ENCODE data around the gene PEF1.

PEF1 gene, protein sequence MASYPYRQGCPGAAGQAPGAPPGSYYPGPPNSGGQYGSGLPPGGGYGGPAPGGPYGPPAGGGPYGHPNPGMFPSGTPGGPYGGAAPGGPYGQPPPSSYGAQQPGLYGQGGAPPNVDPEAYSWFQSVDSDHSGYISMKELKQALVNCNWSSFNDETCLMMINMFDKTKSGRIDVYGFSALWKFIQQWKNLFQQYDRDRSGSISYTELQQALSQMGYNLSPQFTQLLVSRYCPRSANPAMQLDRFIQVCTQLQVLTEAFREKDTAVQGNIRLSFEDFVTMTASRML

DNA sequence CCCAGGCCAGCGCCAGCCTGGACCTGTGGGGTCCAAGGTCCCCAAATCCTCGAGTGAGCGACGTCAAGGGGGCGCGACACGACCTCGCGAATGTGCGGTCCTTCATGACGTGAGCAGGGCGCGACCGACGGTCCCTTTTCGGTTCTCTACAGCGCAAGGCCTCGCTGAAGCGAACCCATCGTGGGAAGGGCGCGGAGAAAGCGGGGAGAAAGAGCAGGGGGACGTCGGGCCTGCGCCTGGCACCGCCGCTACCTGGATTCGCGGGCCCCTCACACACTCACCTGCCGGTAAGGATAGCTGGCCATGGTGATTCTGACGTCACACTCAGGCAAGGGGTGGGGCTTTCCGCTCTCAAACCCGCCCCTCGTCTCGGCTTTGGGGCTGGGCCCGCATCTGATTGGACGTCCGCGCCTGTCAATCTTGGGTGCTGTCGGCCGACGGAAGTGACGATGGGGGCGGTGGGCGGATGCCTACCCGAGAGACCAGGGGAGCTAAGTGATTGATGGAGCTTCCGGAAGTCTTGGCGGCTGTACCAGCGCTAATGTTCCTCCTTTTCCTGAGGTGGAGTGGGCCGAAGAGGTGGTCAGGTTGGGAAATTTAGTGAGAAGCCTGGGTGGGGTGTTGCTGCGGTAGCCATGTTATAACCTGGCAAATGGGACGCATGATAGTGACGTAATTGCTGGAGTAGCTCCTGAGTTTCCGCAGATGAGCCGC, at the start of gene PEF1:
PEF1 (minus strand) TSS at position 317 of the 714 bp plus-strand sequence; CDS start at position 305, 12 bp downstream.
- peak; percentile 100 for DNase-seq

DNA sequence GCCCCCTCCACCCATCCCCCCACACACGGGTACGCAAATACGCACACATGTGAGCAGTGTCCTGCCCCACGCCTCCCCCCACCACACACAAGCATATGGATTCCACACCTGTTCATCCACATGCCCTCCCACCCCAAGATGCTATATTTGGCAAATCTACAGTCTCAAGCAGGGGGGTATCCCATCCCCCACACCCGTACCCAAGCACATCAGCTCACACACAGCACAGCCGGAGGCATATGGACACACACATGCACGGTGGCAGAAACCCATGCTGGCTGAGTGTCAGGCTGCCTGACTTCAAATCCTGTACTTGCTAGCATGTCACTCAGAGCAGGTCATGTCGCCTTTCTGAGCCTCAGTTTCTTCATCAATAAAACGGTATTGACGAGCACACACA, 48.6 kb upstream of the PEF1 start:
- no peak for DNase-seq

DNA sequence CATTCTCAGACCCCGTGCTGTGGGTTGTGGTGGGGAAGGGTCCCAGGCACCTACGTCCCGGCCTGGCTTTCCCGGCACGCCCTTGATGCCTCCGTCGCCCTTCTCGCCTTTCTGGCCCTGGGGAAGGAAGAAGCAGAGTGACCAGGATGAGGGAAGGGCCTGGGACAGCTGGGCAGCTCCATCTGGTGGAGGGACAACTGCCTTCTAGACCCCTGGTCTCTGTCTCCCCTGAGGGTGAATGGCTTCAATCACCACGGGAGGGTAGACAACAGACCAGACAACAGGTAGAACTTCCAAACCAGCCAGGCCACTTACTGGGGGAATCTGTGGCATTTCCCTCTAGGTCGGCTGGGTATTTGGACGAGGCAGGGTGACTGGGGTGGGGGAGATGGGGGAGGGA, 47.3 kb upstream of the PEF1 start:
- DNase-seq, result no peak

DNA sequence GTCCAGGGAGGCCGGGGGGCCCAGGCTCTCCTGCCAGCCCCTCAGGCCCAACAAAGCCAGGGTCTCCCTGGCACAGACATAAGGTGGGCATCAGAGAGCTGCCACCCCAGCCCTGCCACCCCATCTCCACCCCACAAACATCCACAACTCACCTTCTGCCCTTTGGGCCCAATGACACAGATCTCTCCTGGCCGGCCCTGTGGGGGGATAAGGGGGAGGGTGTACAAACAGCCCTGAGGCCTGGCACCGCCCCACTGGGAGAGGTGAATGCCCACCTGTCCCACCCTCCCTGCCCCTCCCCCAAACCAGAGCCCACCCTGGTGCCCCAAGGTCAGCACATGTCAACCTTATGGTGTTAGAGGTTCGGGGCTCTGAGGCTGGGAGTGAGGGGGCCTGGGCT, 46.8 kb upstream of the PEF1 start:
- no peak for DNase-seq

DNA sequence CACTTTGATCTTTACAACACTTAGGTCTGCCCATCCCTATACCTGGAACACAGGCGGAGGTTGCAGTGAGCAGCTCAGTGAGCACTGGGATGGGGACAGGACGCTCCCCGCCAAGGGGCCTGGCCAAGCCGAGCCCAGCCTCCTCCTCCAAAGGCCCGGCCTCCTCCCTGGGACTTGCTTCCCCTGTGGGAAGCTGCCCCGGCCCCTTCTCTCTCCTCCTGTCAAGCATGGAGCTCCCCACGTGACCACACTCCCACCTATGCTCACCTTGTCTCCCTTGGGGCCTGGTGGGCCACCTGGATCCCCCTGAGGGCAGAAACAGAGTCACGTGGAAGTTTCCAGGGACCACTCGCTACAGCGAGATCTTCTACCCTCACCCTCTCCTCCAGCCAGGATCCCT, 46.2 kb upstream of the PEF1 start:
- DNase-seq, result no peak

DNA sequence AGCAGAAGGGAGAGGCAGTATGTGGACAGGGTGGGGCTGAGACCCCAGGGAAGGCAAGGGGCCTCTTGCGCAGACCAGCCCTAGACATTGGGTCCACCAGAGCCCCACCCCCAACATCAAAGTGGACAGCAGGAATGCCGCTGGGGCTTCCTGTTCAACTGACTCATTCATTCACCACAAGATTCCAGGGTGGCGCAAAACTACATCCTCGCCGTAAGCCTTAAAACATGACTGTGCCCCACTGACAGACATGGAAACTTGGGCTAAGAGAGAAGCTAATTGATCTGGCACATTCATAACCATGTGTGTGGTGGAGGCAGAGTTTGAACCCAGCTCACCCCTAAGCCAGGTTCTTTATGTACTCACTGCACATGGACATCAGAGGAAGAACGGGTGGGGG, 45.2 kb upstream of the PEF1 start:
- no peak for DNase-seq

DNA sequence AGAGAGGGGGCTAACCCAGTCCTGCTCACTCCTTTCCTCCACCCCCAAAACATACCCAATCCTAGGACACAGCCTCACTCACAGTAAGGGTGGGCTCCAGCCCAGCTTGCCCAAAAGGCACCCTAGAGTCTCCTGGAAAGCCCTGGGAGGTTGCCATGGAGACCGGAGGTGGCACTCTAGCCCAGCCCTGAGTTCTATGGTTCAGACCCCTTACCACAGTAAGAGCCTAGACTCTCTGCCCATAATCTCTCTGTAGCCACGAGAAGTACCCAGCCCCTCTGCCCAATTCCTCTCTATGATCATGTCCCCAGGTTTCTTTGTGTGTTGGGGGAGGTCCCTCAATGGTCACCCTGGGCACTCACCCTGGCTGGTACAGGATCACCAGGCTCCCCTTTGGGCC, 44.7 kb upstream of the PEF1 start:
- DNase-seq, result no peak

DNA sequence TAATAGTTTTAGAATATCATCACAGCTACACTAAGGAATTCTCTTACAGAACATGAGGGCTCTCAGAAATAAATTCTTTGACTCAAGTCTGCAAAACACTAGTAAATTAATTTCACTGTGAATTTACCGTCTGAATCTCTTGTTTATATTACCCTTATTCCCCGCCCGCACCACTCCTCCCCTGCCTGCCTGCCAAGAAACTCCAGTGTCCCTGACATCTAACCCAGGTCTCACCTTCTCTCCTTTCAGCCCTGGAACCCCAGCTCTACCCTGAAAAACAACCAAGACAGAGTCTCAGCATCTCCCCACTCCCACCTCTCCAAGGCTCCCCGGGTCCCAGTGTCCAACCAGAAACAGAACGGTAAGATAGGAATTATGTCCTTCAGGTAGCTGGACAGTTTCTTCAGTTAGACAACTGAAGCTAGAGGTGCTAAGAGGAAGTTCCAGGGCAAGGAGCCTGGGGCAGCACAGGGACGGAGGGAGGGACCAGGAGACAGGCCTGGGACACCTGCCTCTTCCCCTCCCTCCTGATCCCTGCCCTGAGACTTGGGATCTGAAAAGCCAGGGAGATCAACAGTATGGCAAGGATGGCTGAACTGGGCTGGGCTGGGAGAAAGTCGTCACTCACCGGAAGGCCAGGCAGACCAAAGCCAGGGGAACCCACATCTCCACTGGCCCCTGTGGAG, 43.7 kb upstream of the PEF1 start:
- no peak for DNase-seq

DNA sequence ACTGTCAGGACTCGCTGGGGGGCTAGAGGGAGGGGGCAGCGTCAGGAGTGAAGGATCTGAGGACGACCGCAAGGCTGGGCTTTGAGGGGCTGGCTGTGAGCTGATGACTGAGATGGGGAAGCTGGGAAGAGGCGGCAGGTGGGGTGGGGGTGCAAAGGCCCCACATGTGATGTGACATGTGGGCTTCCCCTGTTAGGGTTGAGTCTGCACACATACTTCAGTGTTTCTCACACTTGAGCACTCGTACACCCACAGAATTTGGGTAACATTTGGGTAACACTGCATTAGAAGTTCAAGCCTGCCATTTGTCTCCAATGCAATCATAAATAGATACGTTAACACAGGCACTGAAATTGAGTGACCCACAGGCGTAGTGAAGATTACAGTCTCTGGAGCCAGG, 42.9 kb upstream of the PEF1 start:
- DNase-seq, result no peak

DNA sequence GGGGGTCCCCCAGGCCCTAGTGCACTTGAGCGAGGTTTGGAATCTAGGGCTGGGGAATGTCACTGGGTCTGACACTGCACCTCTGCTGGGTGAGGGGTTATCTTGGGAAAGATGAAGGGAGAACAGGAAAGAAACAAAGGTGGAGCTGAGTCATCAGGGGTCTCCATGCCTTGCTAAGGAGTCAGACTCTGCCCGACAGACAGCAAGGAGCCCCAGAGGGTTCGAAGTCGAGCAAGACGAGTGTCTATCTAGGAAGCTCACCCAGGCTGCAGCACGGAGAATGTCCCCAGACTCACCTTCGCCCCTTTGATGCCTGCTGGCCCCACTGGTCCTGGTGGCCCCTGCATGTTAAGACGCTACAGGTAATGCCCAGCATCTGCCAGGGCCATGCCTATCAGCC, 41.1 kb upstream of the PEF1 start:
- DNase-seq, result no peak

DNA sequence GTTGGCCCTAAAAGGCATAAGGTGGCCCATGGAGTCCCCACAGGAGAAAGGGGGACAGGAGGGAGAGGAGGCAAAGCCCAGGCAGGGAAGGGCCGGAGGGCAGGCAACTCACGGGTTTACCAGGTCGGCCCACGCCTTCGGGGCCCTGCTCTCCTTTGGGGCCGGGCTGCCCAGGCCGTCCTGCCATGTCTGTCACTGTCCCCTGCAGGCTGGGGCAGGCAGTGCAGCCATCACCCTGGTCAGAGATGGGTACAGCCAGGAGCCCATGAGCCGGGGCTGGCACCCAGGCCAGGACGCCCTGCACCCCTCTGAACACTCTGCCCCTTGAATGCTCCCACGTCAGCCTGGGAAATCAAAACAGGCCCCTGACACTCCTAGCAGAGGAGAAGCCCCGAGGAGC, 39.3 kb upstream of the PEF1 start:
- DNase-seq, result no peak

DNA sequence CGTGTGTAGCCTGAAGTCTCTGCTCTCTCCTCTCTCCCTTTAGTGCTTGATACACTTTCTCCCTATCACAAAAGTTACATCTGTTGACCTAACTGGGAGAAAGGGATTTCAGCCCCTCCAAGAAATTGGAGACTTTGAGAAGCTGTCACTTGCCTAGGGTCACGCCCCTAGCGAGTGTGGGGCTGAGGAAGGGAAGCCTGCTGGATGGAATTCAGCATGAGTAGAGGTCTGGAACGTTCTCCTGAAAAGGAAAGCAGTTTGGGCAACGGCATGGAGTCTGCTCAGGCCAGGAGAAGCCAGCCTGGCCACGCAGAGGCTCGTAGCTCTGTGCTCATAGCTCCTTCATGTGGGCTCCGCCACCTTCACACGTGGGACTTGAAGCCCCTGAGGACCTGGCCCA, 36.7 kb upstream of the PEF1 start:
- DNase-seq, result no peak

DNA sequence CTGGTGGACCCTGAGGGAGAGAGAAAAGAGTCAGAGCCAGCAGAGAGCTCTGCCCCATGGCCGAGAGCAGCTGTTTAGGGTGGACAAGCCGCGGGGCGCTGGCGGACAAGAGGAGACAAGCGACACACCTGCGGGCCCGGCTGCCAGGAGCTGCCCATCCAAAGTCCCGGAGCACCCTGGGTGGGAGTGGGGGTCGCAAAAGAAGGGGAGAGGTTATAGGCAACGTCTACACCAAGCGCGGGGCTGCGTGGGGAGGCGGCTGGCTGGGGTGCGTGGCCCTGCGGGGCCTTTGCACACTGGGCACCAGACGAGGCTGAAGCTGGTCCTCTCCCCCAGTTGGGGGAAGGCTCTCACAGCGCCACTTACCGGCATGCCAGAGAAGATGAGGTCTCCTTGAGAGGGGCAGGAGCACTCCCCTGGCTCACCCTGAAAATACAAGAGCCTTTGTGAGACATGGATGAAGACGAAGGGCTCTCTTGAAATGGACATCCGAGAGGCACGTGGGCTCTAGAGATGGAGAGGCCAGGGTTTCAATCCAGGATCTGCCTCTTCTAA, 35.1 kb upstream of the PEF1 start:
- DNase-seq, result no peak

DNA sequence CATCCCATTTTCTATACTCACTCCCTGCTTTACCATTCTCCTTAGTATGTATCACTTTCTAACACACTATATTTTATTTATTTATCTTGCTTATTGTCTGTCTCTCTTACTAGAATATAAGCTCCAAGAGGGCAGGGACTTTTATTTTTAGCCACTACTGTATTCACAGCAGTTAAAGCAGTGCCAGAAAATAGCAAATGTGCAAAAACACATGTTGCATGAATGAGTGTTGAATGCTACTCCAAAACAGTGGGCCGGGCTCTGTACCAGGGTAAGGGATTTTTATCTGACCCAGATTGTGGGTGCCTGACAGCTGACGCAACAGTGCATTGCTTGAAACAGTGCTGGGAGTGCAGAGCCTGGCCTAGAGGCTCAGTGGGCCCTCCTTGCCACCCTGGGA, 34.4 kb upstream of the PEF1 start:
- DNase-seq, result no peak

DNA sequence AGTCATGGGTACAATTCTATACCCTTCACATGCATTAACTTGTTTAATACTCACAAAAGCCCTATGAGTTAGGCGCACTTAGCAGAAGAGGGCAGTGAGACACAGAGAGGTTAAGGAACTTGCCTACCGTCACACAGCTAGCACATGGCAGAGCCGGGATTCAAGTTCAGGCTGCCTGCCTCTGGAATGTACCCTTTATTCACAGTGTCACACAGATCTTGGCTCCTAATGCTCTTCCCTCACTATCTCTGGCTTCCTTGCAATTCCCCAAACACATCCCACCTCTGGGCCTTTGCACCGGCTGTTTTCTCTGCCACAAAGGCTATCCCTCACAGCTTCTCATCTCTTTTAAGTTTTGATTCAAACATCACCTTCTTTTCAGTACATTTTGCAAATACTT, 34.0 kb upstream of the PEF1 start:
- no peak for DNase-seq

DNA sequence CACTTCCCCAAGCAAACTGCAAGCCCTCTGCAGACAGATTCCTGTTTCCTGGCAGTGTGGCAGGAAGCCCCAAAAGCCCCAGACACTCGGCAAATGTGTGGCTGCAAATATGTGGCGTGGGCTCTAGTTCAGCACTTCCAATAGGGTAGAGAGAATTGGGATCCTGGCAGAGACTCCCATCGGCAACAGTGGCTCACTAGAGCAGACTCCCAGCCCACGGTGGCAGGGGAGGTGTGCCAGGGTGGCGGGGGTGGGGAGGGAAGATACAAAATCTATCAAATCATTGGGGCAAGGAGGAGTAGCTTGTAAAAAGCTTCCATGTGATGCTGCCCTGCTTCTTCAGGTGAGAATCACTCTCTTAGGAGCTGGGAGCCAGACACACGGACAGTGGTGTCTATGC, 33.3 kb upstream of the PEF1 start:
- no peak for DNase-seq

DNA sequence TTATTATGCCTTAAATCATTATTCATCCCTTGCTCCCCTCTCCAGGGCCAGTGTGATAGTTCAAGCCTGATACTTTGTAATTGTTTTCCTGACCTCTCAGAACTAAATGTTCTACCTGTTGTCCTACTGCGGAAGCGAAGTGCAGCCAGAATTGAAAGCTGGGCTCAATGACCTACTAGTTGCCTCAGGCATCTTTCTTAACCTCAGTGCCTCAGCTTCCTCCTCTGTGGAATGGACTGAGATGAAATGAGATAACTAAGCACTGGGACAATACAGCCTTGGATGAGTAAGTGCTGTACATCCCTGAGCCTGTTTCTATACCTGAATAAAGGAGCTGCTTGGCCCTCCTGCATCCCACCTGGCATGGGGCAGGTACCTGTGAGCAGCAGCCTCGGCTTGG, 32.7 kb upstream of the PEF1 start:
- DNase-seq, result no peak

DNA sequence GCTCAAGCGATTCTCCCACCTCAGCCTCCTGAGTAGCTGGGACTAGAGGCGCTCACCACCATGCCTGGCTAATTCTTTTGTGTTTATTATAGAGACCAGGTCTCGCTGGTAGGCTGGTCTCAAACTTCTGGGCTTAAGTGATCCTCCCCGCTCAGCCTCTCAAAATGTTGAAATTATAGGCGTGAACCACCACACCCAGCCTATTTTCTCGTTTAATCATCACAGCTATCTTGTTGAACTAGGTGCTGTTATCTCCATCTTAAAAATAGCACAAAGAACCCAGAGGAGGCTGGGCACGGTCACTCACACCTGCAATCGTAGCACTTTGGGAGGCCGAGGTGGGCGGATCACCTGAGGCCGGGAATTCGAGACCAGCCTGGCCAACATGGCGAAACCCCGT, 31.1 kb upstream of the PEF1 start:
- DNase-seq, result no peak

DNA sequence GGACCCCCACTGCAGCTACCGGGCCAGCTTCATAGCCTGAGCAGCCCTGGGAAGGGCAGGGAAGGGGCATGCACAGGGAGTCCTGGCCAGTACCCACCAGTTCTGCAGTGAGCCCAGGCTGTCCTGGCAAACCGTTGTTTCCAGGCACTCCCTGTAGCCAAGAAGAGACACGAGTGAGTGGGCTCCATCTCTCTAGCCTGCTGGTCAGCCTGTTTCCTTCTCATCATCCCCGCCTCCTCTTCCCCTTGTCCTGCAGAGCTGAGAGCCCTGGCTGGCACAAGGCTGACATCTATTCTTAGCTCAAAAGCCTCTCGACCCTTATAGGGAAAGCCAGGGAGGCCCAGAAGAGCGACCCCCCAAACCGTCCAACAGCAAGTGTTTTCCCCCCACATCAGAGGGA, 30.5 kb upstream of the PEF1 start:
- no peak for DNase-seq

DNA sequence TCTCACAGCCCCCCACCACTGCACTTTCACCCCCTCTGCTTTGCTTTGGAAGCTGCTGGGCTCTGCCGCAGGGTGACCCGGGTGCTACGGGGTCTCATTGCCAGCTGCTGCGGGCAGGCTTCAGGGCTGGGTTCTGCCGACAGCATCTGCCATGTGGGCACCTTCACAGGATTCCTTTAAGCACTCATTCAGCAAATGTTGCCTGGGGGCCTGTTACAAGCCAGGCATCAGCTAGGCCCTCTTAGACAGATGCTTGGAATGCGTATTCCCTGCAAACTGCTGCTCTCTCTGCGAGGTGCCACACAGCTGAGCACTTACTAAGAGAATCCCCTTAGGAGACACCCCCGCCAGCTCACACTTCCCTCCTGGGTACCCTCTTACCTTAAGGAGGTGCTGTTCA, 29.9 kb upstream of the PEF1 start:
- no peak for DNase-seq

DNA sequence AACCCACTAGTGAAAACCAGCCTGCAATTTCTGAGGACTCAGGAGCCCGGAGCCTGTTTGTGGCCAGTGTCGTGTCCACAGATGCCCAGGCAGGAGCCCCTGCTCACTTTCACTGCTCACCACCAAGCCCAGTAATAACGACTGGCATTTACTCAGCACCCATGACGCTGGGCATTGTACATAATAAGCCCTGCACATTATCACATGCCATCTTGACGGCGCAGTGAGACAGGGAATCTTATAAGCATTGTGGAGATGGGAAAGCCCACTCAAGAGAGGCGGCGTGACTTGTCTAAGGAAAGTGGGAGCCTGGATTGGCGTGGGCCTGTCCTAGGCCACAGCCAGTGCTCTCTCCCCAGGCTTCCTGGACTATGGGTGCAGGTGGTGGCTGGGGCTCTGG, 28.8 kb upstream of the PEF1 start:
- DNase-seq, result no peak

DNA sequence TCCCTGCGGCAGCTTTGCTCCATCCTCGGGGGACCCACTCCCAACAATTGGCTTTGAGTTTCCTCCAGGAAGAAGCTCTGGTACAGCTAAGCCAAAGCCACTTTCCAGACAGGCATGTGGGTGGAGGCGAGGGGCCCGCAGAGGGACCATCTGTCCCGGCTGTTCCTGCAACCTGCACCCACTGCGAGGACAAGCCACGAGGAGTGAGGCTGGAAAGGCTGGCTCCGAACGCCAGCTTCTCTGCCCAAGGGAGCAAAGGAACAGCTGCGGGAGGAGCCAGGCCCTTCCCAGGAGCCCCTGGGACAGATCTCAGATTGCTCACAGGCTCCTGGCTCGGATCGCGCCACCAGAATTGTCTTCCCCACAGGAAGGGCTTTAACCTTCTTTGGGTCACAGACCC, 28.3 kb upstream of the PEF1 start:
- DNase-seq, result no peak

DNA sequence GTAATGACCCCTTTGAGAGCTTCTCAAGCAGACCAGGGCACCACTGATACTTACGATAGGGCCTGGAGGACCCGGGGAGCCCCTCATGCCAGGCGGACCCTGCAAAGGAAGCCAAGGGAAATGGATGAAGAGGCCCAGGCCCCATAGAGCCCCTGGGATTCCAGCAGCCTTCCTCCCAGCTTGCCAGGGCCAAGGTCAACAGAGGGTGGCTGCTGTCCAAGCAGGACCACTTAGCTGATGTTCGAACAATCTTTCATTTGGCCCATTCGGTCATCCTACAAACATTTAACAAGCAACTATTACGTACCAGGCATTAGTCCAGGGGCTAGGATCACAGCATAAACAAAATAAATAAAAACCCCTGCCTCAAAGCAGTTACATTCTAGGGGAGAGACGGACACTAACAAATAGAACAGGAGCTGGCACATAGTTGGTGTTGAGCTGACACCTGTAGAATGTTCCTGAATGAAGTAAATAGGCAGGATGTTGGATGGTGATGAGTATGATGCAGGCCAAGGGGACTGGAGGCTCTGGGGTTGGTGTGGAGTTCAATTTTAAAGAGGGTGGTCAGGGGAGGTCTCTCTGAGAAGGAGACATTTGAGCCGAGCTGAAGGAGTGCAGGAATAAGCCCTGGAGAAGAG, 27.0 kb upstream of the PEF1 start:
- no peak for DNase-seq

DNA sequence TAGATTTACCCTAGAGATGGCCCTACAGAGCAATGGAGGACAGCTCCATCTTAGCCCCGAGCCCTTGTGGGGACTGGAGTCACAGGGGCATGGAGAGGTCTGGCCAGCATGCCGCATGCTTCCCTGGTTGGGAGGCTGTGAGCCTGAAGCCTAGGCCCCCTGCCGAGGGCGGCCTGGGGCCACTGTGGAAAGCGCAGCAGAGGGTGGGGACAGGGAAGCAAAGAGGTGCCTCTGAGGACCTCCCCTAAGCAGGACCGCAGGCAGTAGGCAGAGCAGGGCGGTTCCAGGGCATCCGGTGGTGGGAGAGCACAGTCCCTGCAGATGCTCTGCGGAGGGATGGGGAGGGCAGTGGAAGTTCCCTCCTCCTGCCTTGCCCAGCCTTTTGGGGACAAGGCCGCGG, 26.5 kb upstream of the PEF1 start:
- DNase-seq, result no peak

Data from NCI-H1105 treated with DMSO at 0.1 percent for 48 hours (cell line).